ENCODE data around the gene KAZALD1. TPM values are rescaled to one million over a fixed set of nuclear protein-coding genes. Genes with fewer than 3 reads are reported as not detected.

The KAZALD1 gene
- polyA plus RNA-seq, 1 experiment = 10.8 TPM

DNA sequence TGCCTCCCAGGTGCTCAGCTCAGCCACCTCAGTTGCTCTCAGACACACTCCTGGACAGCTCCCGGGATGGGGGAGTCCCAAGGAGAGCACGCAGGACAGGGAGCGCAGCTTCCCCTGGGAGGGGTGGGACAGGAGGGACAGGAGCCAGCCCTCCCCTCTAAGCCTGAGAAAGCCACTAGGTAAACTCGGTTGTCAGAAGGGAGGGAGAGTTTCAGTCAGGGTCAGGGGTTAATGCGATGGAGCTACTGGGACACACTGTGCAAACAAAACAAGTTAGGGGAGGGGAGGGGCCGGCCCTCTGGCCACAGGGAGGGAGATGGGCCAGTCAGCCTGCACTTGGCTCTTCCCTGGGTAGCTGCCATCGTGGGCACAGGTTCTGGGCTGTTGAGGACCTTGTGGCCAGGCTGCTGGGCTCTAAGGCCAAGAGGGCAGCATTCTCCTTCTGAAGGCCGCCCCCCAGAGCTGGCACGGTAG, 31.1 kb downstream of the KAZALD1 start:
- TF ChIP-seq, protein P1, sequence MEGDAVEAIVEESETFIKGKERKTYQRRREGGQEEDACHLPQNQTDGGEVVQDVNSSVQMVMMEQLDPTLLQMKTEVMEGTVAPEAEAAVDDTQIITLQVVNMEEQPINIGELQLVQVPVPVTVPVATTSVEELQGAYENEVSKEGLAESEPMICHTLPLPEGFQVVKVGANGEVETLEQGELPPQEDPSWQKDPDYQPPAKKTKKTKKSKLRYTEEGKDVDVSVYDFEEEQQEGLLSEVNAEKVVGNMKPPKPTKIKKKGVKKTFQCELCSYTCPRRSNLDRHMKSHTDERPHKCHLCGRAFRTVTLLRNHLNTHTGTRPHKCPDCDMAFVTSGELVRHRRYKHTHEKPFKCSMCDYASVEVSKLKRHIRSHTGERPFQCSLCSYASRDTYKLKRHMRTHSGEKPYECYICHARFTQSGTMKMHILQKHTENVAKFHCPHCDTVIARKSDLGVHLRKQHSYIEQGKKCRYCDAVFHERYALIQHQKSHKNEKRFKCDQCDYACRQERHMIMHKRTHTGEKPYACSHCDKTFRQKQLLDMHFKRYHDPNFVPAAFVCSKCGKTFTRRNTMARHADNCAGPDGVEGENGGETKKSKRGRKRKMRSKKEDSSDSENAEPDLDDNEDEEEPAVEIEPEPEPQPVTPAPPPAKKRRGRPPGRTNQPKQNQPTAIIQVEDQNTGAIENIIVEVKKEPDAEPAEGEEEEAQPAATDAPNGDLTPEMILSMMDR (IDR thresholded peaks at IDR 0.05; ENCODE audit: low read depth, low read length) = no peak
- H3K27ac ChIP-seq (ENCODE audit: low read depth, low read length) = no peak overlapping the region
- no peak for DNase-seq (ENCODE audit: low read depth, low spot score)
- POLR2A ChIA-PET = no interaction called here
- no peak overlapping the region for H3K4me3 ChIP-seq (ENCODE audit: low read depth, low read length)
- CTCF ChIA-PET = interaction anchor here (1.1 to 13.9 kb wide), 3 partner anchors 18 to 50 kb away, joined by 3 to 304 read pairs (median 21); no protein-coding TSS in a partner anchor
- H3K27me3 ChIP-seq (ENCODE audit: control insufficient read depth, insufficient read depth, low read length) = peaks cover 70% of the 10 kb centered on the region
- H3K9me3 ChIP-seq (ENCODE audit: control insufficient read depth, insufficient read depth, low read length) = no peaks in the 10 kb centered on the region; the same call in 1 of the 2 replicates

DNA sequence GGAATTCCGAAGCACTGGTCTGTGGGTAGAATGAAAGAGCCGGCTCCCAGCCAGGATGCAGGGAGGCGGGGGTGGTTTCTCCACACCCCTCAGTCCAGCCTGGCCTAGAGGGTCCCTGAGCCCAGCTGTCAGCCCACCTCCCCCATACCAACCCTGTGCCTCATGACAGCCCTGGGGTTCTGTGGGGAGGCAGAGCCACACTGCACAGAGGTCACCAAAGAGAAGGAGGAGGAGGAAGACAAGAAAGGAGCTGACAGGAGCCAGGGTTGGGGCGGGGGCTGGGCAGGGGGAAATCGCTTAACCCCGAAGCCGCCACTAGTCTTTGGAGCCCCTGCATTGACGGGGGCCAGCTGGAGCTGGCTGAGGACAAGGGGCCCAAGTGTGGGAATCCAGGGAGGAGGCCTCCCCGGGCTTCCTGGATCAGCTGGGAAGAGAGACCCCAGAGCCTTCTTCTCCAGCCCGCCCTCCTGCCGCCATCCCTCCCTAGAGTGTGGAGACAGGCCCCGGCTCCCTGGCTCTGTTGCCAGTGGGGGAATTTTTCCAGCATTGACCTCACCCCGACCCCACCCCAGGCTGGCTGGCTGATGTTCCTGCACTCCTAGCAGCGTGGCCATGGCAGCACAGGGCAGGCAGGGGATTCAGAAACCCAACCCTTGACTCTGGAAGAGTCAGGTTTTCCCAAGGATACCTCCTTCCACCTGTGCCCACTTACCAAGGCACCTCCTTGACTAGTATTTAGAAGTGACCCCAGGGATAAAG, 32.5 kb downstream of the KAZALD1 start:
- ChIA-PET POLR2A (interaction anchor here (2.0 kb wide), 1 partner anchor 48 kb away, joined by 6 read pairs; no protein-coding TSS in a partner anchor), CTCF (interaction anchor here (1.1 to 13.9 kb wide), 11 partner anchors 9 to 491 kb away, joined by 3 to 304 read pairs (median 6); no protein-coding TSS in a partner anchor)
- H3K9me3 ChIP-seq (ENCODE audit: control insufficient read depth, insufficient read depth, low read length) = no peaks in the 10 kb centered on the region; the same call in 1 of the 2 replicates
- TF ChIP-seq, protein P1 (IDR thresholded peaks at IDR 0.05; ENCODE audit: low read depth, low read length) = no peak
- H3K27ac ChIP-seq (ENCODE audit: low read depth, low read length) = no peak overlapping the region
- peaks cover 63% of the 10 kb centered on the region for H3K27me3 ChIP-seq (ENCODE audit: control insufficient read depth, insufficient read depth, low read length)
- no peak for DNase-seq (ENCODE audit: low read depth, low spot score)
- no peak overlapping the region for H3K4me3 ChIP-seq (ENCODE audit: low read depth, low read length)

DNA sequence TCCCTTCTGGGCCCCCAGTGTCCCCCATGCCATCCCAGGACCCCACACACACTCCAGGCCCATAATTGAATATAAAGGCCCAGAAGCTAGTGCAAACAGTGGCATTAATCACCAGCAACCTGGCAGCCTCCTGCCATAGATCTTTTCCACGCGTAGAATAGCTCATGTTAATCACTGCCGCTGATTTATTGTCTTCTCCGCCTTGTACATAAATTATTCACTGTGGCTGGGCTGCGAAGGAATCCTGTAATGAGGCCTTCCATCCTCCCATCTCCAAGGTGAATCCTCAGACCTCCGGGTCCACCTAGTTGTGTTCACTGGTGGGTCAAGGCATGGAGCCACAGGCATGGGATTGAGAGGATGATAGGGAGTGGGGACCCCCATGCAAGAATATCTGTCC, 33.2 kb downstream of the KAZALD1 start:
- CTCF ChIA-PET = interaction anchor here (0.6 to 13.9 kb wide), 22 partner anchors 10 to 791 kb away, joined by 3 to 304 read pairs (median 4); no protein-coding TSS in a partner anchor

DNA sequence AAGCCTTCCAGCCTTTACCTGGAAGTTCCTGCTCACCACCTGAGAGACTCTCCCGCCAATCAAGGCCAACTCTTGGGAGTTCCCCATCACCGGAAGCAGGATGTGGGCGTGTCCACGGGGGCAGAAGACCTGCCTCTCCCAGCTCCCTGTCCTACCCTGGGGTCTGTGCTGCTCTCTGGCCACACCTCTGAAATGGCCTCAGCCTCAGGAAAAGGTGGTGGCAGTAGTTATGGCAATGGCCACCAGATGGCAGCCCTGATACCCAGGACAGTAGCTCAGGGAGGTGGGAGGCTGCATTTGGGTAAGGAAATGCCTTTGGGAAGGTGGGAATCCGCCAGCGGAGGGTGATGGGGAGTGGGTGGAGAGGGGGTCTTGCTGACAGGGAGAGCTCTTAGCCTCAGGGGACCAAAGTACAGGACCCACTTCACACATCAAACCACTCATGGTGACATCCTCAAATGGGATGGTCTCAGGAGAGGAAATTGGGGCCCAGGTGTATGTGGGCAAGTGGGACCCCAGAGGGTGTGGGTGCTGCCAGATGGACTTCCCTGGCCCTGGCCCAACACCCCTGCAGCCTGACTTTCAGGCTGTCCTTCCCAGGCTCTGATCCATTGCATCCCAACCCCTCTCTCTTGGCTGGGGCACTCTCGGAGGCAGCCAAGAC, 33.9 kb downstream of the KAZALD1 start:
- TF ChIP-seq, protein P1 (IDR thresholded peaks at IDR 0.05; ENCODE audit: low read depth, low read length) = peak; percentile 83
- Histone ChIP-seq H3K27ac (ENCODE audit: low read depth, low read length) (no peak overlapping the region), H3K9me3 (ENCODE audit: control insufficient read depth, insufficient read depth, low read length) (no peaks in the 10 kb centered on the region; the same call in 1 of the 2 replicates), H3K4me3 (ENCODE audit: low read depth, low read length) (no peak overlapping the region), H3K27me3 (ENCODE audit: control insufficient read depth, insufficient read depth, low read length) (peaks cover 66% of the 10 kb centered on the region)
- POLR2A ChIA-PET = interaction anchor here (2.0 kb wide), 1 partner anchor 47 kb away, joined by 6 read pairs; no protein-coding TSS in a partner anchor
- CTCF ChIA-PET = interaction anchor here (0.5 to 13.9 kb wide), 31 partner anchors 9 to 1693 kb away, joined by 3 to 304 read pairs (median 3); no protein-coding TSS in a partner anchor
- DNase-seq (ENCODE audit: low read depth, low spot score) = peak; percentile 11

More for the DNA sequence above, 33.2 kb downstream of the KAZALD1 start:
- POLR2A ChIA-PET = interaction anchor here (2.0 kb wide), 1 partner anchor 47 kb away, joined by 6 read pairs; no protein-coding TSS in a partner anchor
- H3K27ac ChIP-seq (ENCODE audit: low read depth, low read length) = no peak overlapping the region
- TF ChIP-seq, protein P1 (IDR thresholded peaks at IDR 0.05; ENCODE audit: low read depth, low read length) = no peak
- no peaks in the 10 kb centered on the region; the same call in 1 of the 2 replicates for H3K9me3 ChIP-seq (ENCODE audit: control insufficient read depth, insufficient read depth, low read length)
- no peak for DNase-seq (ENCODE audit: low read depth, low spot score)
- H3K4me3 ChIP-seq (ENCODE audit: low read depth, low read length) = no peak overlapping the region
- peaks cover 66% of the 10 kb centered on the region for H3K27me3 ChIP-seq (ENCODE audit: control insufficient read depth, insufficient read depth, low read length)
